ENCODE measurements around the gene RALGAPA2.
"Not testable (repeated sequence)": the region's sequence is repeated elsewhere in the genome, so short reads cannot be mapped to it uniquely, and the experiment has no call there.

RALGAPA2 gene

DNA sequence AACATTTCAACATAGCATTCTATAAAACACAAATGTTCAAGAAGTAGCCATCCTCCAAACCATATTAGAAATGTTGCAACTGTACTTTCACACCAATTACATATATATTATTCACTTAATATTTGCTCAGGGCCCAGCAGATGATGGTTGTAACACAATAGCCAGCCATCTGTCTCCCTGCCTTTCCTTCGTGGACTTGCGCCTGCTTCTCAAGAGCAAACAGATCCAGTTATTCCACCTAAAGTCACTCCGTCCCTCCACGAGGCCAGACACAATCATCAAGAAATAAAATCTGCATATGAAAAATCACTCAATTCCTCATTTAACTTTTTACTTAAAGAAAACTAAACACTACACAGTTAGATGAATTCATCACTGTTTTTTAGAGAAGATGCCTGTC lies 160.4 kb downstream of the RALGAPA2 start:
- FAIRE-seq = no peak
- DNase-seq (ENCODE audit: insufficient read length, low spot score) = no peak

GRCh38 chr20:20551409-20551808 lies 161.0 kb downstream of the RALGAPA2 start:
- no peak for FAIRE-seq
- no peak for DNase-seq (ENCODE audit: insufficient read length, low spot score)
- no peak for TF ChIP-seq POLR2A (IDR thresholded peaks at IDR 0.05; ENCODE audit: low read depth, low read length)

More for the DNA sequence above, 160.4 kb downstream of the RALGAPA2 start:
- no peak for TF ChIP-seq POLR2A (IDR thresholded peaks at IDR 0.05; ENCODE audit: low read depth, low read length)

DNA sequence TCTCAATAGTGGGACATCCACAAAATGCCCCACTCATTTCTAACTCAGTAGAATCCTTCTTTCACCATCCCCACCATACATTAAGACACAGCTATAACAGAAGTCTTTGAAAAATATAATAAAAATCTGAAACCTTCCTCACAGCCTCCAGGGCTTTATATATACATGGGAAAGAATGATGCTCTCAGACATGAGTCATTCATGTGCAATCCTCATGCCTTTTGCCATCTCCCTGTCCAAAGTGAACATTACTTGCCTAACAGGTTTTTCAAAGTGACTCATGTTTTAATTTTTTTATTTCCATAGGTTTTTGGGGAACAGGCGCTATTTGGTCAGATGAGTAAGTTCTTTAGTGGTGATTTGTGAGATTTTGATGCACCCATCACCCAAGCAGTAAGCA lies 162.7 kb downstream of the RALGAPA2 start:
- DNase-seq (ENCODE audit: insufficient read length, low spot score) (peak; percentile 20), FAIRE-seq (no peak)
- no peak for TF ChIP-seq POLR2A (IDR thresholded peaks at IDR 0.05; ENCODE audit: low read depth, low read length)

- FAIRE-seq (no peak), DNase-seq (ENCODE audit: insufficient read length, low spot score) (no peak)
- TF ChIP-seq POLR2A (IDR thresholded peaks at IDR 0.05; ENCODE audit: low read depth, low read length) = no peak
Observed at GRCh38 chr20:20549267-20549612, 163.2 kb downstream of the RALGAPA2 start.

DNA sequence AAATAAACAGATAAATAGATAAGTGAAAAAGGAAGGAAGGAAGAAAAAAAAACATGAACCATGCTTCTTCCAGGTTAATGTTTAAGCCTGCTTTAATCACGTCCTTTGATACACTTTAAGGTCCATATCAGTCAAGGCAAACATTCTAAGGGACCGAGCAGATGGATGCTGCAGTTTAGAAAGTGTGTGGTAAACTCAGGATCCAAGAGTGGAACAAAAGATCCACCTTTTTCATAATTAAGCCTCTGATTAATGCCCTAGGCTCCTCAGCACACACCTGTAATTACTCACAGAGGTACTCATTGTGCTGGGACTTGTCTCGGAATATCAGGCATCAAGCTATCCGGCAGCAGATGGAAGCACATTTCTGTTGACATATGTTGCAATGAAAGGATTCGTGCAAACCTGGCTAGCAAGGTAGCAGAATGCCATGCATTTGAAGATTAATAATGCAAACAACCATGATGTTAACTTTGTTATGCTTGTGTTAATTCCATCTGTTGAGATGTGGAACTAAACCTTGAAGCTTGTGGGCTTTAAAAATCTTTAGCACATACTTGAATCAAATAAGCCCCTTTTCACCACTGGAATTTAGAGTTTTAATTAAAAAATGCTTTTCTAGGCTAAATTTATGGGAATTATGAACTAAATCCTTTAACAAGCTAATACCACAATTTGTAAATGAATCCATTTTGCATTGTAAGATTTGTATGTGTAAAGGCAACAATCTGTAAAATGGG lies 163.7 kb downstream of the RALGAPA2 start:
- DNase-seq (ENCODE audit: insufficient read length, low spot score) = no peak
- no peak for TF ChIP-seq POLR2A (IDR thresholded peaks at IDR 0.05; ENCODE audit: low read depth, low read length)
- no peak for FAIRE-seq

- no peak for DNase-seq (ENCODE audit: insufficient read length, low spot score)
- FAIRE-seq = no peak
- TF ChIP-seq POLR2A (IDR thresholded peaks at IDR 0.05; ENCODE audit: low read depth, low read length) = no peak
Observed at GRCh38 chr20:20547876-20548266, 164.6 kb downstream of the RALGAPA2 start.

GRCh38 chr20:20547221-20547875 lies 165.1 kb downstream of the RALGAPA2 start:
- TF ChIP-seq POLR2A (IDR thresholded peaks at IDR 0.05; ENCODE audit: low read depth, low read length) = no peak
- DNase-seq (ENCODE audit: insufficient read length, low spot score) = no peak
- no peak for FAIRE-seq

GRCh38 chr20:20546402-20546801 lies 166.0 kb downstream of the RALGAPA2 start:
- DNase-seq (ENCODE audit: insufficient read length, low spot score) (no peak), FAIRE-seq (no peak)
- no peak for TF ChIP-seq POLR2A (IDR thresholded peaks at IDR 0.05; ENCODE audit: low read depth, low read length)

GRCh38 chr20:20543348-20543747 lies 169.1 kb downstream of the RALGAPA2 start:
- DNase-seq (ENCODE audit: insufficient read length, low spot score); FAIRE-seq: not testable (repeated sequence)

DNA sequence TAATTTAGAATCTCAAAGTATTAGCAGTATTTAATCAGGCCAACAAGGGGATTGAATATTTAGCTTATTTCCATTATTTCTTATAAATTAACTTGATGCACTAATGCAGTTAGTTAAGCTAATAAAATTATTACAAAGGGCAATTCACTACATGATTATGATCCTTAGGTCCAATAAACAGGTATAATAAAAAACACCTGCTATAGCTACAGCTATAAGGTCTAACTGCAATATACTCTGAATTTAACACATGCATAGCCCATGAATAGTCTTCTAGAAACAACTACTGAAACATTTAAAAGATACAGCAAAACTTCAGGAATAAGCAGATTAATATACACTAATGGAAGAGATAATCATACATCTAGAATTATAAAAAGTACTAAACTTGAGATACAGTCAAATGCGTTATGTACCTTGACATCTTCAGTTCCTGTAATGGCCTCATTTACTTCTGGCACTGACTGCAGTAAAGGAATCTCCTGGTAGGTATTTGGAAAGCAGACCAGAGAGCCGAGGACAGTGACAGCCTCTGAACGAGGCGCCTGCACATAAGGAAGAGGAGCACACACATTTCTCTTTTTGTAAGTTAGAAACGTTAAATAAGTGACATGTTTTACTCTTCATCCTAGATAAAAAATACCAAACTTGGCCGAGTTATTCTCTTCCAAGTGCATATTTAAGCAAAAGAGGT lies 176.1 kb downstream of the RALGAPA2 start:
- DNase-seq (ENCODE audit: insufficient read length, low spot score) (no peak), FAIRE-seq (no peak)
- no peak for TF ChIP-seq POLR2A (IDR thresholded peaks at IDR 0.05; ENCODE audit: low read depth, low read length)

DNA sequence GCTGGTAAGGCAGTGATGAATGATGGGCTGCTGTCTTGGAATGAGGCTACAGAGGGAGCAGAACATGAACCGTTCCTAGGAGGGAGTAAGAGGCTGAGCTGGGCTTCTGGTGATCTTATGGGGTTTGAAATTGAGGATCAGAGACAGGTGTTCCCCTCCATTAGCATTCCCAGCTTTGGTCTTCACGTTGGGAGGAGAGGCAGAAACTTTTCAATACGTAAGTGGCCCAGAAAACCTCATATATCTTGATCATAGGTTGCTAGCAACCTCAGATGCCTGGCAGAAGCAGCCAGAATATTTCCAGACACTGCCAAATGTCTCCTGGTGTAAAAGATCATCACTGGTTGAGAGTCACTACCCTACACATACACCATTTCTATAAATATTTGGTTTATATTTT lies 177.4 kb downstream of the RALGAPA2 start:
- DNase-seq (ENCODE audit: insufficient read length, low spot score) = no peak
- TF ChIP-seq POLR2A (IDR thresholded peaks at IDR 0.05; ENCODE audit: low read depth, low read length) = no peak
- no peak for FAIRE-seq

GRCh38 chr20:20531283-20531682 lies 181.2 kb downstream of the RALGAPA2 start:
- no peak for TF ChIP-seq POLR2A (IDR thresholded peaks at IDR 0.05; ENCODE audit: low read depth, low read length)
- DNase-seq (ENCODE audit: insufficient read length, low spot score) = no peak
- FAIRE-seq = no peak

- TF ChIP-seq POLR2A (IDR thresholded peaks at IDR 0.05; ENCODE audit: low read depth, low read length) = no peak
- no peak for FAIRE-seq
- no peak for DNase-seq (ENCODE audit: insufficient read length, low spot score)
Observed at GRCh38 chr20:20530428-20531151, 181.9 kb downstream of the RALGAPA2 start.

DNA sequence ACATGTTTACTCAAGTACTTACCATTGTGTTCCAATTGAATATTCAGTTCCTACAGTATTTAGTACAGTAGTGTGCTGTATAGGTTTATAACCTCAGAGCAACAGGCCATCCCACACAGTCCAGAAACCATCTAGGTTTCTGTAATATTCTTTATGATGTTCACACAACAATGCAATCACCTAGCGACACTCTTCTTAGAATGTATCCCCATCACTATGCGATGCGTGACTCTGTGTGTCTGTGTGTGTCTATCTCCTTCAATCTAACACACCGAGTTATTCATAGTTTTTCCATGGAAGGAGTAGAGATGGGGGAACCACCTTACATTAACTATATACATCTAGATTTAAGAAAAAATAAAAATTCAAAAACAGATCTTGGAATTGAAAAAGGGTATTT lies 182.8 kb downstream of the RALGAPA2 start:
- no peak for FAIRE-seq
- TF ChIP-seq POLR2A (IDR thresholded peaks at IDR 0.05; ENCODE audit: low read depth, low read length) = no peak
- DNase-seq (ENCODE audit: insufficient read length, low spot score) = no peak

Measured in H54 (cell line).